Measurements from ENCODE around the gene PDE4D.

PDE4D gene

DNA sequence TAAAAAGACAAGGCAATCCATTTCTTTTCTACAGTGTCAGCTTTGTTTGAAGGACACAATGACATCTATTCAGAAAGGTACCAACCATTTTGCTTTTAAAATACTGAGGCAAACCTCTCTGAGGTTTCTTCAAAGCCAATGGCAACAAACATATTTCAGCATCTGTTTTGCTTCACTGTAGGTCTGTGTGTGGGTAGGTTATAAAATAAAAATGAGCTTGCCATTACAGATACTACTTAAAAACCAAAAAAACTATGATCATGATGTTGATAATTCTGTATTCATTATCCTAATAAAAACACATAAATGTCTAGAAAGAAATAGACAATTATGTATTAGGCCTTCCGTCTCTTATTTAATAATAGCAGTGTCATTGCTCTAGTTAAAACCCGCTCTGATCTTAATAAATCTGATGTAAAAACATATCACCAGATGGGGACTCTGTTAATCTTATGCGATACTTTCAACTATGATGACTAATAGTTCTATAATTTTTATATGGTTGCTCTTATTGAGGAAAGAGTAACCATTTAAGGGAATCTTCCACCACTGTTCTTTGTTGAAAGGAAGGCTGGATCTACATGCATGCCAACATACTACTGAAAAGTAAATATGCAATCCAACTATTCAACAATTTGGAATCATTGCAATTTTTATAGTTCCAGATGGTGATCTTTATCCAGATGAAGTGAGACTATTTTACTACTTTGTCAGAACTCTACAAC, 647.2 kb downstream of the PDE4D start:
- Mint-ChIP-seq H3K4me3 (no peak overlapping the region), H3K27me3 (no peaks in the 10 kb centered on the region), H3K27ac (no peak overlapping the region), H3K4me1 (ENCODE audit: low read depth) (no peaks in the 10 kb centered on the region), H3K9me3 (no peaks in the 10 kb centered on the region), H3K36me3 (ENCODE audit: low read depth) (no peaks in the 10 kb centered on the region)
- intact Hi-C loops (cut with micrococcal nuclease), result no loop called here

GRCh38 chr5:59245198-59245597, 648.3 kb downstream of the PDE4D start:
- Mint-ChIP-seq H3K4me3 (no peak overlapping the region), H3K27me3 (no peaks in the 10 kb centered on the region), H3K4me1 (ENCODE audit: low read depth) (no peaks in the 10 kb centered on the region), H3K36me3 (ENCODE audit: low read depth) (no peaks in the 10 kb centered on the region), H3K9me3 (no peaks in the 10 kb centered on the region), H3K27ac (no peak overlapping the region)
- intact Hi-C loops (cut with micrococcal nuclease), result no loop called here

DNA sequence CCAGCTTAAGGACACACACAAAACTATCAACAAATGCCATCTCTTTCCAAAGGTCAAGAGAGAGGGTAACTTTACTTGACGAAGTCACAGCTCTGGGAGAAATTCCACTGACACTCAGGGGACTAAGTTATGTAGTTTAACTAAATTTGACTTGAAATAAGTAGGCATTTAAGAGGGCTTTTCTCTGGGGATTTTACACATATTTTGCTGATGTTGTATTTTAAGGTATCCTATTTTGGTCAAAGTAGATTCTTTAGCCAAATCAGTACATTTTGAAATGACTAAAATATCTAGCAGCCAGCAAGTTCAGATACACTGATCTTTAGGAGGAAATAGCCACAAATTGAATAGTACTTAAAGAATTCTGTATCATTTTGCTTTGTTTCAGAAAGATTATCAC, 652.0 kb downstream of the PDE4D start:
- no peaks in the 10 kb centered on the region for H3K27me3 Mint-ChIP-seq
- H3K4me3 Mint-ChIP-seq, result no peak overlapping the region
- no peak overlapping the region for H3K27ac Mint-ChIP-seq
- no peaks in the 10 kb centered on the region for H3K4me1 Mint-ChIP-seq (ENCODE audit: low read depth)
- no peaks in the 10 kb centered on the region for H3K36me3 Mint-ChIP-seq (ENCODE audit: low read depth)
- no peaks in the 10 kb centered on the region for H3K9me3 Mint-ChIP-seq
- intact Hi-C loops (cut with micrococcal nuclease), result no loop called here

DNA sequence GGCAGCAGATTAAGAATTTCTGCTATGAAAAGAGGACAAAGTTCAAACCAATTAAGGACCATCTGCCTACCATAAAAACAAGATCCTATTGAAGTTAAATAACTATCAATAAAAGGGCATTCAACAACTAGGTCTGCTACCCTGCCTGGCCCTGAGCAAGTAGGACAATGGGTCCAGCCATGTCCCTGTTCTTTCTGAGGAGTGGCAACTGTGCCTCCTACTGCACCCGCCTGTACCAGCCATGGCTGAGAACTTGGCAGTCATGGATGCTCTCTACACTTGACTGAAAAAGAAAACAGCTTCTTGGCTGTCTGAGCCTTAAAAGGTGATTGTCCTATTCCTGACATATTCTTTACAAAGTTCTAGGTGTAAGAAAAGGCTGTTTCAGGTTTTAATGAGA, 652.4 kb downstream of the PDE4D start:
- no peaks in the 10 kb centered on the region for H3K4me1 Mint-ChIP-seq (ENCODE audit: low read depth)

GRCh38 chr5:59238126-59238902, 655.2 kb downstream of the PDE4D start:
- Mint-ChIP-seq H3K9me3 (no peaks in the 10 kb centered on the region), H3K27ac (no peak overlapping the region), H3K27me3 (no peaks in the 10 kb centered on the region), H3K36me3 (ENCODE audit: low read depth) (no peaks in the 10 kb centered on the region), H3K4me1 (ENCODE audit: low read depth) (no peaks in the 10 kb centered on the region), H3K4me3 (no peak overlapping the region)
- intact Hi-C loops (cut with micrococcal nuclease), result no loop called here

More for the DNA sequence above, 652.4 kb downstream of the PDE4D start:
- no peaks in the 10 kb centered on the region for H3K27me3 Mint-ChIP-seq
- no peaks in the 10 kb centered on the region for H3K9me3 Mint-ChIP-seq
- intact Hi-C loops (cut with micrococcal nuclease), result no loop called here
- no peaks in the 10 kb centered on the region for H3K36me3 Mint-ChIP-seq (ENCODE audit: low read depth)
- H3K27ac Mint-ChIP-seq, result no peak overlapping the region
- no peak overlapping the region for H3K4me3 Mint-ChIP-seq

DNA sequence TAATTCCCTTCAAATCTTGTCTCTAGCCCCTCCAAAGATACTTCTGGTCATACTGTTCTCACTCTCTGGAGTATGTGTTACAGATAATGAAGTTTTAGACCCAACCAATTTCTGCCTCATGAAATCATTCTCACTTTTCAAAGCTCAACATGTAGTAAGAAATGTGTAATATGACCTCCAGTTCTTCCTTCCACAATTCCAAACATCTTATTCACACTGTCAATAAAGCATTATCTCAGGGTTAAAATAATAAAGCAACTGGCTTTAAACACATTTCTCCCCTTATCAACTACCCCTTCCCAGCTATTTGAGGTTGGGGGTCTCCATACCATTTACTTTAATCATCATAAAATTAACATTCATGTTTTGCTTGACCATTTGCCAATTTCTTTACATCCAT, 656.5 kb downstream of the PDE4D start:
- H3K4me1 Mint-ChIP-seq (ENCODE audit: low read depth), result no peaks in the 10 kb centered on the region
- H3K36me3 Mint-ChIP-seq (ENCODE audit: low read depth), result no peaks in the 10 kb centered on the region
- H3K27ac Mint-ChIP-seq, result no peak overlapping the region
- intact Hi-C loops (cut with micrococcal nuclease), result no loop called here
- no peak overlapping the region for H3K4me3 Mint-ChIP-seq
- H3K9me3 Mint-ChIP-seq, result no peaks in the 10 kb centered on the region
- no peaks in the 10 kb centered on the region for H3K27me3 Mint-ChIP-seq

DNA sequence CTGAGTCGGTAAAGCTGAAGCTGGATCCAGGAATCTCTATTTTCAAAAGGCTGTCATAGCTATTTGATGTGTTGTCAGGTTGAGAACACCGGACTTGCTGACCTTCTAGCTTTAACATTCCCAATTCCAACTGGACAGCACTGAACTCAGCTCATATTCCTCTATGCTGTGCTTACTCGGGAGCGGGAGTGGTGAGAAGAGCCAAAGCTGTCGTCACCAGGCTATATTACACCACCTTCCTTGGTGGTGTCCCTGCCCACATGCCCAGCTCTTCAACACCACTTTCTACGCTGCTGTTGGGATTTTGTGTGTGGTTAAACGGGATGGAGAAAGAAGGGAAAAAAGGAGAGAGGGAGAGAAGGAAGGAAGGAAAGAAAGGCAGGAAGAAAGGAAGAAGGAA, 657.1 kb downstream of the PDE4D start:
- Mint-ChIP-seq H3K36me3 (ENCODE audit: low read depth) (no peaks in the 10 kb centered on the region), H3K4me1 (ENCODE audit: low read depth) (no peaks in the 10 kb centered on the region)

DNA sequence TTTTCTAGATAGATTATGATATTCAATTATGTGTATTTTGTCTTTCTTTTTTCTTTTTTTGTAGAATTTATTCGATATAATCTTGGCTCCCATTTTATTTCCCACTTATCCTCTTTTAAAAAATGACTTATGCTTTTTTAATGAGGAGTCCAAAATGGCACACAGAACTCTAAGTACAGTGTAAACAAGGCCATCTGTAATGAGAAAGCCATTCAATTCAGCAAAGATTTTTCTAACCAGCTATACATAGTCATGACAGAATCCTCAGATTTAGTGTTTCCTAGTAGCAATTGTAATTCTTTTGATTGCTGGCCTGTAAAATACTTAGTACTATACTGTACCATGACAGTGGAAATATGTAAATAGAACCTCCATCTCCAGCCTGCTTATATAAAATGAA, 659.3 kb downstream of the PDE4D start:
- Mint-ChIP-seq H3K9me3 (no peaks in the 10 kb centered on the region), H3K4me1 (ENCODE audit: low read depth) (no peaks in the 10 kb centered on the region), H3K27ac (no peak overlapping the region), H3K27me3 (no peaks in the 10 kb centered on the region), H3K36me3 (ENCODE audit: low read depth) (no peaks in the 10 kb centered on the region), H3K4me3 (no peak overlapping the region)
- intact Hi-C loops (cut with micrococcal nuclease), result no loop called here

More for the DNA sequence above, 657.1 kb downstream of the PDE4D start:
- intact Hi-C loops (cut with micrococcal nuclease), result no loop called here
- H3K27me3 Mint-ChIP-seq, result no peaks in the 10 kb centered on the region
- H3K9me3 Mint-ChIP-seq, result no peaks in the 10 kb centered on the region
- no peak overlapping the region for H3K4me3 Mint-ChIP-seq
- no peak overlapping the region for H3K27ac Mint-ChIP-seq

DNA sequence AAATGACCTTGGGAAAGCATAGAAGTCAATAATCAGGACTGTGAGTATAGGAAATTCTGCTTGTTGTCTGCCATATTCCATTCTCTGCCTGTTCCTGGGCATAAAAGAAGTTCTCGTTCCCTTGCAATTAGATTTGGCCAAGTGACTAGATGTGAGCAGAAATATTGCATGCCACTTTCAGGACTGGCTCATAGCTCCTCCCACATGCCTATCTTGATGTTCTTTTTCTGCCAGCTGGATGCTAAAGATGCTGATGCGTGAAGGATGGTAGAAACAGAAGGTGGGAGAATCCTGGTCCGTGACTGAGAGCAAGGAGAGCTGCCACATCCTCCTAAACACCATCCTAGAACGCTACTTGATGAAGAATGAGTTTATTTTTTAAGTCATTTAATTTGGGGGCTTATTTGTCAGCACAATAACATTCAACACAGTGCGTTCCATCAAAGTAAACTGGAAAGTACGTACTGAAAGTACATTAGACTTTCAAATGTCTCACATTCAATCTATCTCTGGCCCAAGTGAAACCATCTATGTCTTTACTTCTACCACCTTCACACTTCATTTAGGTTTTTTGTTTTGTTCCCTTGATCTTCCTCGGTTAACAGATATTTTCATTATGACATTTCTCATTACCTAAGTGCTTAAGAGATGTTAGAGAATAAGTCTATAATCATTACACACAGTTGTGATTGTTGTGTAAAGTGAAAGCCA, 662.1 kb downstream of the PDE4D start:
- no peaks in the 10 kb centered on the region for H3K9me3 Mint-ChIP-seq
- no peaks in the 10 kb centered on the region for H3K36me3 Mint-ChIP-seq (ENCODE audit: low read depth)
- no peaks in the 10 kb centered on the region for H3K27me3 Mint-ChIP-seq
- intact Hi-C loops (cut with micrococcal nuclease), result no loop called here
- no peaks in the 10 kb centered on the region for H3K4me1 Mint-ChIP-seq (ENCODE audit: low read depth)
- H3K27ac Mint-ChIP-seq, result no peak overlapping the region
- no peak overlapping the region for H3K4me3 Mint-ChIP-seq

GRCh38 chr5:59222687-59223511, 670.6 kb downstream of the PDE4D start:
- intact Hi-C loops (cut with micrococcal nuclease), result no loop called here
- Mint-ChIP-seq H3K9me3 (peaks cover 9% of the 10 kb centered on the region), H3K27ac (no peak overlapping the region), H3K36me3 (ENCODE audit: low read depth) (no peaks in the 10 kb centered on the region), H3K4me3 (no peak overlapping the region), H3K4me1 (ENCODE audit: low read depth) (no peaks in the 10 kb centered on the region), H3K27me3 (no peaks in the 10 kb centered on the region)

- H3K4me1 Mint-ChIP-seq (ENCODE audit: low read depth), result no peaks in the 10 kb centered on the region
- H3K9me3 Mint-ChIP-seq, result peaks cover 9% of the 10 kb centered on the region
- H3K4me3 Mint-ChIP-seq, result no peak overlapping the region
- intact Hi-C loops (cut with micrococcal nuclease), result no loop called here
- H3K36me3 Mint-ChIP-seq (ENCODE audit: low read depth), result no peaks in the 10 kb centered on the region
- H3K27me3 Mint-ChIP-seq, result no peaks in the 10 kb centered on the region
- H3K27ac Mint-ChIP-seq, result no peak overlapping the region
These were observed 671.8 kb downstream of the PDE4D start for GRCh38 chr5:59221769-59222168.

DNA sequence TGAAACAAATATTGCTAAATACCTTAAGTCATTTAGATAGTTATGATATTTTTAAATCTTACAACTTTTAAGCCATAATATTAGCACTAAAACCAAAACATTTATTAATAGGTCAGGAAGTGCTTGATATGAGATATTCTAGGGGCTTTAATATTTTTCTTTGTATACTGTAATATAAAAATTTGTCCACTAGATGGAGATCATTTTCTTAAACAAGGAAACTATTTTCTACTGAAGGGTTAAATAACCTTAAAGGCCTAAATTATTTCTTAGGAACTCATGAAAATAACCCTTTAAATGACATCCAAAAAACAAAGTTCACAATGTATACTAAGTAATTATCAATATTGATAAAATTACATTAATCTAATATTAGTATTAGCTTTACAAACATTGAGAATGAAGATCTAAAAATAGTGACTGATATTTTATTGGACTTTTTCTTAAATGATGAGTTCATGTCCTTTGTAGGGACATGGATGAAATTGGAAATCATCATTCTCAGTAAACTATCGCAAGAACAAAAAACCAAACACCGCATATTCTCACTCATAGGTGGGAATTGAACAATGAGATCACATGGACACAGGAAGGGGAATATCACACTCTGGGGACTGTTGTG, 675.0 kb downstream of the PDE4D start:
- H3K4me1 Mint-ChIP-seq (ENCODE audit: low read depth), result no peaks in the 10 kb centered on the region
- H3K27ac Mint-ChIP-seq, result no peak overlapping the region
- no peak overlapping the region for H3K4me3 Mint-ChIP-seq

GRCh38 chr5:59216841-59217240, 676.7 kb downstream of the PDE4D start:
- H3K27ac Mint-ChIP-seq, result no peak overlapping the region
- no peaks in the 10 kb centered on the region for H3K36me3 Mint-ChIP-seq (ENCODE audit: low read depth)
- no peaks in the 10 kb centered on the region for H3K9me3 Mint-ChIP-seq
- intact Hi-C loops (cut with micrococcal nuclease), result no loop called here
- no peaks in the 10 kb centered on the region for H3K4me1 Mint-ChIP-seq (ENCODE audit: low read depth)
- no peak overlapping the region for H3K4me3 Mint-ChIP-seq
- H3K27me3 Mint-ChIP-seq, result no peaks in the 10 kb centered on the region

More for the DNA sequence above, 675.0 kb downstream of the PDE4D start:
- Mint-ChIP-seq H3K36me3 (ENCODE audit: low read depth) (no peaks in the 10 kb centered on the region), H3K9me3 (no peaks in the 10 kb centered on the region), H3K27me3 (no peaks in the 10 kb centered on the region)
- intact Hi-C loops (cut with micrococcal nuclease), result no loop called here

All from dendritic cell treated with granulocyte-macrophage colony-stimulating factor and Interleukin-4, amounts not matched to agents 40 ng/mL and 50 ng/mL, for 4 days (primary cell).